Left lung (tissue), 10 donors: ENCODE results near the gene SCO2. TPM values are rescaled to one million over a fixed set of nuclear protein-coding genes. Genes with fewer than 3 reads are reported as not detected.
A peak's percentile ranks its signal among the peaks of the same experiment; 100 is the strongest.

Experiments
- ATAC-seq: fragments of 200-7000 bp; cut with Tn5 transposase; one replicate; pipeline ENCODE4 v1.9.1; 2020; ENCODE audit warnings: moderate library complexity
- DNase-seq, 4 donors: peaks; one replicate each; pipeline ENCODE4 v3.0.0-alpha.2; 2013 to 2020
- H3K27ac ChIP-seq, 2 donors: fragments of 200-600 bp; sonication (generic) in 1 of 2; one replicate each; pipeline versions ENCODE4 v1.5.0 to v1.8.0; 2020 to 2021
- H3K27me3 ChIP-seq, 2 donors: fragments of 200-600 bp; sonication (generic) in 1 of 2; one replicate each; pipeline versions ENCODE4 v1.5.0 to v1.8.0; 2020 to 2021
- H3K36me3 ChIP-seq, 2 donors: fragments of 200-600 bp; sonication (generic) in 1 of 2; one replicate each; pipeline versions ENCODE4 v1.5.0 to v1.8.0; 2020 to 2021
- H3K4me1 ChIP-seq, 2 donors: fragments of 200-600 bp; one replicate each; pipeline ENCODE4 v1.8.0; 2021
- H3K4me3 ChIP-seq, 2 donors: fragments of 200-600 bp; sonication (generic) in 1 of 2; one replicate each; pipeline versions ENCODE4 v1.5.0 to v1.8.0; 2020 to 2021; ENCODE audit warnings: mild to moderate bottlenecking in 1 of 2
- H3K9me3 ChIP-seq, 2 donors: fragments of 200-600 bp; sonication (generic) in 1 of 2; one replicate each; pipeline versions ENCODE4 v1.5.0 to v1.8.0; 2020 to 2021
- CTCF ChIP-seq, 2 donors: fragments of 200-600 bp; sonication (generic) in 1 of 2; IDR thresholded peaks; one replicate each; pipeline versions ENCODE4 v1.5.0 to v1.8.0; 2021; ENCODE audit warnings: antibody characterized with exemption in 2 of 2
- intact Hi-C, 2 donors: fragments of 100-400 bp; cut with DNase I; formaldehyde crosslinking; loops; one replicate each; pipeline versions ENCODE4 v1.11.2 to v1.14.2; 2022
- polyA plus RNA-seq, 6 donors: library from polyadenylated mRNA; unstranded; fragments of 120-200 nt; gene quantifications; one replicate each; pipeline ENCODE4 v1.2.1, GENCODE V29; 2013; ENCODE audit not compliant: insufficient read length in 6 of 6
- total RNA-seq, 2 donors: library from RNA; stranded (reverse); fragmentation: NEBNext Ultra II Directional; extraction: Animal tissue kit (Norgen Biotek cat#: 25700); gene quantifications; one replicate each; pipeline ENCODE4 v1.2.1, GENCODE V29; 2021
- donor health status: DM: no; HTN: yes; CAD: no.
- donor health status: DM: no; HTN: no; CAD: no.

The SCO2 gene
- total and polyA plus RNA-seq, 8 donors: 1.1 to 3.3 (median 2.3) TPM; not detected in 1

GRCh38 chr22:50561401-50562358 lies 36.3 kb upstream of the SCO2 start:
- intact Hi-C loops: no loop called here
- H3K4me3 ChIP-seq: no peak overlapping the region
- no peaks in the 10 kb centered on the region for H3K9me3 ChIP-seq
- DNase-seq (peak in 1 of 4 donors; percentile 55), ATAC-seq (no peak)
- peaks cover 0 to 8% of the 10 kb centered on the region in 2 donors for H3K4me1 ChIP-seq
- H3K27ac ChIP-seq: no peak overlapping the region
- no peak for TF ChIP-seq CTCF (IDR thresholded peaks at IDR 0.05)
- no peaks in the 10 kb centered on the region for H3K27me3 ChIP-seq
- H3K36me3 ChIP-seq: no peaks in the 10 kb centered on the region

GRCh38 chr22:50560034-50560433 lies 34.6 kb upstream of the SCO2 start:
- no peaks in the 10 kb centered on the region for H3K27me3 ChIP-seq

GRCh38 chr22:50556703-50557102 lies 31.3 kb upstream of the SCO2 start:
- no peak for DNase-seq
- Histone ChIP-seq H3K27ac (no peak overlapping the region), H3K36me3 (no peaks in the 10 kb centered on the region), H3K4me3 (no peak overlapping the region), H3K27me3 (no peaks in the 10 kb centered on the region), H3K4me1 (no peaks in the 10 kb centered on the region), H3K9me3 (no peaks in the 10 kb centered on the region)
- no peak for TF ChIP-seq CTCF (IDR thresholded peaks at IDR 0.05)
- intact Hi-C loops: no loop called here
- no peak for ATAC-seq

More at GRCh38 chr22:50560034-50560433, 34.6 kb upstream of the SCO2 start:
- no peak overlapping the region for H3K4me3 ChIP-seq
- ATAC-seq: no peak
- intact Hi-C loops: no loop called here
- peaks cover 0 to 8% of the 10 kb centered on the region in 2 donors for H3K4me1 ChIP-seq
- no peak for DNase-seq
- TF ChIP-seq CTCF (IDR thresholded peaks at IDR 0.05): no peak
- H3K9me3 ChIP-seq: no peaks in the 10 kb centered on the region
- H3K27ac ChIP-seq: no peak overlapping the region
- no peaks in the 10 kb centered on the region for H3K36me3 ChIP-seq

GRCh38 chr22:50553310-50553709 lies 27.9 kb upstream of the SCO2 start:
- Histone ChIP-seq H3K36me3 (no peaks in the 10 kb centered on the region), H3K27me3 (peaks cover 13 to 20% of the 10 kb centered on the region in 2 donors), H3K4me1 (peaks cover 6 to 11% of the 10 kb centered on the region in 2 donors), H3K9me3 (no peaks in the 10 kb centered on the region), H3K4me3 (no peak overlapping the region), H3K27ac (no peak overlapping the region)
- no peak for TF ChIP-seq CTCF (IDR thresholded peaks at IDR 0.05)
- intact Hi-C loops: no loop called here
- ATAC-seq (no peak), DNase-seq (no peak)

- peaks cover 30 to 37% of the 10 kb centered on the region in 2 donors for H3K27me3 ChIP-seq
- DNase-seq (no peak), ATAC-seq (no peak)
- peaks cover 7 to 21% of the 10 kb centered on the region in 2 donors for H3K4me1 ChIP-seq
- intact Hi-C loops: no loop called here
- no peak overlapping the region for H3K4me3 ChIP-seq
- no peak for TF ChIP-seq CTCF (IDR thresholded peaks at IDR 0.05)
- no peaks in the 10 kb centered on the region for H3K36me3 ChIP-seq
- H3K9me3 ChIP-seq: no peaks in the 10 kb centered on the region
- H3K27ac ChIP-seq: no peak overlapping the region
Observed at GRCh38 chr22:50551160-50551752, 25.9 kb upstream of the SCO2 start.
